MCF 10A (cell line): ENCODE measurements around the gene TNFSF4. TPM values are rescaled to one million over a fixed set of nuclear protein-coding genes. Genes with fewer than 3 reads are reported as not detected.

Experiments used
- BruUV-seq: library from RNA; stranded (reverse); fragments of 400-500 nt; replicated peaks from 2 replicates; lab custom pipeline; 2021; lab: Mats Ljungman, UMichigan
- CTCF ChIA-PET: fragments of 300-600 bp; sonication (Branson Sonifier 250); formaldehyde crosslinking; extraction: SDS; loops from one replicate; lab custom pipeline; 2021; ENCODE audit warnings: antibody characterized with exemption, inconsistent platforms; lab: Yijun Ruan, JAX
- POLR2A ChIA-PET: fragments of 300-600, 350-650 bp; sonication (Branson Sonifier 250); formaldehyde crosslinking; extraction: SDS; loops from one replicate; lab custom pipeline; 2020; ENCODE audit warnings: antibody characterized with exemption, inconsistent platforms; lab: Yijun Ruan, JAX
- DNase-seq: peaks from one replicate; pipeline ENCODE4 v3.0.0-alpha.2; 2018; ENCODE audit not compliant: unreplicated experiment
- H3K27ac Mint-ChIP-seq: one replicate; pipeline ENCODE4 v1.8.0; 2022; ENCODE audit warnings: mild to moderate bottlenecking, low read depth, mixed read lengths; ENCODE audit not compliant: unreplicated experiment
- H3K27me3 Mint-ChIP-seq: one replicate; pipeline ENCODE4 v1.8.0; 2022; ENCODE audit warnings: mixed read lengths; ENCODE audit not compliant: insufficient read depth, unreplicated experiment
- H3K36me3 Mint-ChIP-seq: one replicate; pipeline ENCODE4 v1.8.0; 2022; ENCODE audit warnings: mild to moderate bottlenecking, moderate library complexity, mixed read lengths; ENCODE audit not compliant: insufficient read depth, unreplicated experiment
- H3K4me1 Mint-ChIP-seq: one replicate; pipeline ENCODE4 v1.8.0; 2022; ENCODE audit warnings: mixed read lengths; ENCODE audit not compliant: insufficient read depth, unreplicated experiment
- H3K4me3 Mint-ChIP-seq: one replicate; pipeline ENCODE4 v1.8.0; 2022; ENCODE audit warnings: mild to moderate bottlenecking, moderate library complexity, mixed read lengths; ENCODE audit not compliant: unreplicated experiment
- H3K9me3 Mint-ChIP-seq: one replicate; pipeline ENCODE4 v1.8.0; 2022; ENCODE audit warnings: mixed read lengths; ENCODE audit not compliant: unreplicated experiment
- CTCF ChIP-seq: fragments of 200-600 bp; IDR thresholded peaks from one replicate; pipeline ENCODE4 v1.8.0; 2022; ENCODE audit warnings: antibody characterized with exemption, mild to moderate bottlenecking; ENCODE audit not compliant: unreplicated experiment
- intact Hi-C: fragments of 100-400 bp; cut with micrococcal nuclease; formaldehyde crosslinking; loops from 2 replicates; pipeline ENCODE4 v1.14.1; 2022
- total RNA-seq: library from RNA; stranded (reverse); gene quantifications from 2 replicates; pipeline ENCODE4 v1.2.3, GENCODE V29; 2022

The TNFSF4 gene
- total RNA-seq, 1 experiment from 2014 or later, result 0.23 TPM

GRCh38 chr1:173153503-173153902, 53.6 kb downstream of the TNFSF4 start:
- no peak overlapping the region for H3K4me3 Mint-ChIP-seq
- BruUV-seq, result no TSS peak
- H3K27me3 Mint-ChIP-seq, result no peaks in the 10 kb centered on the region
- peaks cover 19% of the 10 kb centered on the region for H3K4me1 Mint-ChIP-seq
- no peak overlapping the region for H3K27ac Mint-ChIP-seq
- H3K9me3 Mint-ChIP-seq, result peaks cover 12% of the 10 kb centered on the region
- CTCF ChIA-PET, result interaction anchor here (0.7 kb wide), 1 partner anchor 46 kb away, joined by 3 read pairs; no protein-coding TSS in a partner anchor
- peaks cover 4% of the 10 kb centered on the region for H3K36me3 Mint-ChIP-seq
- POLR2A ChIA-PET, result interaction anchor here (0.6 to 1.6 kb wide), 2 partner anchors 31 to 371 kb away, joined by 3 to 6 read pairs; no protein-coding TSS in a partner anchor
- intact Hi-C loops, result no loop called here
- no peak for DNase-seq
- TF ChIP-seq CTCF, result no peak

GRCh38 chr1:173152598-173152997, 54.5 kb downstream of the TNFSF4 start:
- CTCF ChIA-PET, result no interaction called here
- POLR2A ChIA-PET, result interaction anchor here (1.6 kb wide), 1 partner anchor 30 kb away, joined by 6 read pairs; no protein-coding TSS in a partner anchor
- no peak for TF ChIP-seq CTCF
- H3K4me3 Mint-ChIP-seq, result no peak overlapping the region
- no peak overlapping the region for H3K27ac Mint-ChIP-seq
- intact Hi-C loops, result no loop called here
- no TSS peak for BruUV-seq
- peaks cover 4% of the 10 kb centered on the region for H3K36me3 Mint-ChIP-seq
- DNase-seq, result peak; percentile 49
- H3K9me3 Mint-ChIP-seq, result peaks cover 13% of the 10 kb centered on the region
- no peaks in the 10 kb centered on the region for H3K27me3 Mint-ChIP-seq
- H3K4me1 Mint-ChIP-seq, result peaks cover 19% of the 10 kb centered on the region

- intact Hi-C loops, result no loop called here
- Mint-ChIP-seq H3K4me1 (peaks cover 19% of the 10 kb centered on the region), H3K9me3 (peaks cover 18% of the 10 kb centered on the region), H3K4me3 (no peak overlapping the region), H3K27me3 (no peaks in the 10 kb centered on the region), H3K27ac (peak overlapping the region; percentile 80), H3K36me3 (peaks cover 4% of the 10 kb centered on the region)
- no peak for DNase-seq
- CTCF ChIA-PET, result interaction anchor here (0.7 to 1.4 kb wide), 2 partner anchors 51 to 610 kb away, joined by 4 to 6 read pairs; no protein-coding TSS in a partner anchor
- no TSS peak for BruUV-seq
- POLR2A ChIA-PET, result interaction anchor here (0.8 to 2.8 kb wide), 5 partner anchors 10 to 40 kb away, joined by 3 to 11 read pairs (median 4); no protein-coding TSS in a partner anchor
- TF ChIP-seq CTCF, result no peak
Measured at GRCh38 chr1:173150795-173151194, 56.3 kb downstream of the TNFSF4 start.

GRCh38 chr1:173149887-173150286, 57.2 kb downstream of the TNFSF4 start:
- H3K27me3 Mint-ChIP-seq, result no peaks in the 10 kb centered on the region
- H3K36me3 Mint-ChIP-seq, result peaks cover 4% of the 10 kb centered on the region
- H3K4me3 Mint-ChIP-seq, result no peak overlapping the region
- peak; percentile 98 for DNase-seq
- H3K9me3 Mint-ChIP-seq, result peaks cover 27% of the 10 kb centered on the region
- peaks cover 19% of the 10 kb centered on the region for H3K4me1 Mint-ChIP-seq
- TF ChIP-seq CTCF, result no peak
- intact Hi-C loops, result no loop called here
- ChIA-PET CTCF (no interaction called here), POLR2A (interaction anchor here (0.6 to 2.8 kb wide), 7 partner anchors 11 to 247 kb away, joined by 3 to 11 read pairs (median 4); no protein-coding TSS in a partner anchor)
- BruUV-seq, result no TSS peak
- peak overlapping the region; percentile 80 for H3K27ac Mint-ChIP-seq
